Stimulated activated CD8-positive, alpha-beta memory T cell treated with anti-CD3 and anti-CD28 coated beads, Interleukin-2, amount 100 ng/mL, for 1 hour (primary cell): ENCODE measurements around the gene ATP1B1.
"Not testable (repeated sequence)": the region's sequence is repeated elsewhere in the genome, so short reads cannot be mapped to it uniquely, and the experiment has no call there.

Experiments used
- DNase-seq, 2 donors: peaks; one replicate each; pipeline ENCODE4 v3.0.0-alpha.2; 2020; ENCODE audit warnings: low read depth in 2 of 2

The ATP1B1 gene

GRCh38 chr1:169142129-169142528 is 35.6 kb downstream of the ATP1B1 start:
- no peak for DNase-seq

- DNase-seq: no peak
These were observed 36.9 kb downstream of the ATP1B1 start for GRCh38 chr1:169143346-169143745.

- no peak for DNase-seq
These were observed 37.5 kb downstream of the ATP1B1 start for GRCh38 chr1:169143984-169144383.

GRCh38 chr1:169144941-169145626 is 38.6 kb downstream of the ATP1B1 start:
- DNase-seq: no peak

- DNase-seq: no peak
These were observed 40.2 kb downstream of the ATP1B1 start for GRCh38 chr1:169146576-169147214.

GRCh38 chr1:169148472-169149252 is 42.2 kb downstream of the ATP1B1 start:
- no peak for DNase-seq

GRCh38 chr1:169149555-169150286 is 43.2 kb downstream of the ATP1B1 start:
- DNase-seq: no peak

GRCh38 chr1:169150641-169151337 is 44.3 kb downstream of the ATP1B1 start:
- no peak for DNase-seq

GRCh38 chr1:169151338-169151837 is 44.9 kb downstream of the ATP1B1 start:
- DNase-seq: no peak

GRCh38 chr1:169155675-169156074 is 49.2 kb downstream of the ATP1B1 start:
- DNase-seq: no peak

GRCh38 chr1:169156580-169156979 is 50.1 kb downstream of the ATP1B1 start:
- no peak for DNase-seq

- no peak for DNase-seq
These were observed 54.5 kb downstream of the ATP1B1 start for GRCh38 chr1:169160845-169161495.

GRCh38 chr1:169161496-169162194 is 55.2 kb downstream of the ATP1B1 start:
- DNase-seq: no peak

GRCh38 chr1:169163059-169163458 is 56.6 kb downstream of the ATP1B1 start:
- no peak for DNase-seq

GRCh38 chr1:169175461-169175860 is 69.0 kb downstream of the ATP1B1 start:
- DNase-seq: no peak

GRCh38 chr1:169179431-169179830 is 72.9 kb downstream of the ATP1B1 start:
- DNase-seq: not testable (repeated sequence)

GRCh38 chr1:169180174-169180573 is 73.7 kb downstream of the ATP1B1 start:
- no peak for DNase-seq
